A673 (cell line): ENCODE measurements around the gene LPCAT4. TPM values are rescaled to one million over a fixed set of nuclear protein-coding genes. Genes with fewer than 3 reads are reported as not detected.

Experiments
- BruUV-seq: library from RNA; stranded (reverse); fragments of 400-500 nt; replicated peaks from 2 replicates; lab custom pipeline; 2021; lab: Mats Ljungman, UMichigan
- CTCF ChIA-PET: fragments of 300-600 bp; sonication (Branson Sonifier 250); formaldehyde crosslinking; loops from one replicate; lab custom pipeline; 2022; ENCODE audit warnings: antibody characterized with exemption; lab: Charles Lee
- POLR2A ChIA-PET: fragments of 300-600 bp; sonication (Branson Sonifier 250); formaldehyde crosslinking; loops from one replicate; lab custom pipeline; 2022; ENCODE audit warnings: antibody characterized with exemption; ENCODE audit not compliant: low non-redundant PET; lab: Charles Lee
- DNase-seq: peaks from one replicate; pipeline ENCODE4 v3.0.0-alpha.2; 2015; ENCODE audit warnings: low spot score
- H3K27ac ChIP-seq: fragments of 200-600 bp; sonication (generic); 2 replicates; pipeline ENCODE4 v1.5.1; 2016; ENCODE audit warnings: mixed run types, low read depth, mild to moderate bottlenecking, mixed read lengths, antibody characterized with exemption, low read length; ENCODE audit not compliant: poor library complexity, severe bottlenecking
- H3K27me3 ChIP-seq: fragments of 200-600 bp; sonication (generic); replicated peaks from 2 replicates; pipeline ENCODE4 v1.6.1; 2017; ENCODE audit warnings: mixed run types, low read depth, mild to moderate bottlenecking, mixed read lengths, antibody characterized with exemption, low read length; ENCODE audit not compliant: insufficient read depth, poor library complexity
- H3K36me3 ChIP-seq: fragments of 200-600 bp; sonication (generic); 2 replicates; pipeline ENCODE4 v1.6.1; 2016; ENCODE audit warnings: mixed run types, mild to moderate bottlenecking, mixed read lengths, antibody characterized with exemption, low read length; ENCODE audit not compliant: insufficient read depth, poor library complexity, severe bottlenecking
- H3K4me1 ChIP-seq: fragments of 200-600 bp; sonication (generic); 2 replicates; pipeline ENCODE4 v1.6.1; 2017; ENCODE audit warnings: mixed run types, mild to moderate bottlenecking, mixed read lengths, antibody characterized with exemption, low read length; ENCODE audit not compliant: insufficient read depth, poor library complexity, severe bottlenecking
- H3K4me3 ChIP-seq: fragments of 200-600 bp; sonication (generic); 2 replicates; pipeline ENCODE4 v1.5.1; 2016; ENCODE audit warnings: low read depth, mixed run types, mild to moderate bottlenecking, mixed read lengths, low read length; ENCODE audit not compliant: poor library complexity, severe bottlenecking
- H3K9me3 ChIP-seq: fragments of 200-600 bp; sonication (generic); 2 replicates; pipeline ENCODE4 v1.6.1; 2016; ENCODE audit warnings: mixed run types, low read depth, mild to moderate bottlenecking, mixed read lengths, antibody characterized with exemption, low read length; ENCODE audit not compliant: poor library complexity, severe bottlenecking
- CTCF ChIP-seq: fragments of 300-800, 200-600 bp; sonication (generic); conservative IDR thresholded peaks from 2 replicates; pipeline ENCODE4 v1.5.1; 2017; ENCODE audit warnings: low read depth, mild to moderate bottlenecking, antibody characterized with exemption, low read length, moderate library complexity, mixed read lengths
- EZH2 ChIP-seq: fragments of 200-600 bp; sonication (generic); IDR thresholded peaks from 2 replicates; pipeline ENCODE4 v1.6.1; 2017; ENCODE audit warnings: borderline replicate concordance, low read depth, mild to moderate bottlenecking, mixed read lengths, antibody characterized with exemption, low read length; ENCODE audit not compliant: poor library complexity, severe bottlenecking
- intact Hi-C: fragments of 100-400 bp; cut with micrococcal nuclease; formaldehyde crosslinking; loops from one replicate; pipeline ENCODE4 v1.10.0; 2022; ENCODE audit not compliant: unreplicated experiment
- total RNA-seq: library from RNA; stranded (reverse); gene quantifications from 2 replicates; pipeline ENCODE4 v1.2.3, GENCODE V29; 2021

The LPCAT4 gene
- total RNA-seq, 1 experiment from 2014 or later, result 37.8 TPM

GRCh38 chr15:34359416-34359815 is 7.6 kb downstream of the LPCAT4 start:
- Histone ChIP-seq H3K36me3 (peaks cover 6% of the 10 kb centered on the region), H3K9me3 (no peaks in the 10 kb centered on the region), H3K27me3 (no peaks in the 10 kb centered on the region), H3K4me1 (no peaks in the 10 kb centered on the region), H3K27ac (no peak overlapping the region), H3K4me3 (no peak overlapping the region)
- TF ChIP-seq CTCF (no peak), EZH2 (no peak)
- CTCF ChIA-PET, result no interaction called here
- BruUV-seq, result no TSS peak
- no peak for DNase-seq
- POLR2A ChIA-PET, result no interaction called here
- intact Hi-C loops, result no loop called here

DNA sequence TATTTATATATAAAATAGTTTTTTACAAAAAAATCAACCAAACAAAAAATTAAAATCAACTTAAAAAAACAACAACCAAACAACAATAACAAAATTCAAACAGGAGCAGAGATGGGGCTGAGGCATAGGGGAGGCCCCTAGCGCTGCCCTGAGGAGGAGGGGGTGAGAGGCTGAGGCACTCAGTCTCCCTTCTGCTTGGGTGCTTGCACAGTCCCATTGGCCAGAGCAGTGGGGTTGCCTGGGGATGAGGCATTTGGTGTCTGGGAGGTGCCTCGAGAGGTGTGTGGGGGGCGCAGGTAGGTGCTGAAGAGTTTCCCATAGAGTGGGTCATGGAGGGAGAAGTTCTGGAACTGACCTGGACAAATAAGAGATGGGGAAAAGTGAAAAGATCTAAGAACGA is 8.0 kb downstream of the LPCAT4 start:
- ChIA-PET CTCF (no interaction called here), POLR2A (no interaction called here)
- Histone ChIP-seq H3K27me3 (no peaks in the 10 kb centered on the region), H3K9me3 (no peaks in the 10 kb centered on the region), H3K4me1 (no peaks in the 10 kb centered on the region), H3K36me3 (peaks cover 6% of the 10 kb centered on the region), H3K4me3 (no peak overlapping the region), H3K27ac (no peak overlapping the region)
- no peak for DNase-seq
- no peak for TF ChIP-seq EZH2
- TF ChIP-seq CTCF, result no peak
- intact Hi-C loops, result no loop called here
- BruUV-seq, result no TSS peak

GRCh38 chr15:34358367-34358766 is 8.6 kb downstream of the LPCAT4 start:
- Histone ChIP-seq H3K27ac (no peak overlapping the region), H3K4me3 (no peak overlapping the region), H3K4me1 (no peaks in the 10 kb centered on the region), H3K27me3 (no peaks in the 10 kb centered on the region), H3K36me3 (peaks cover 6% of the 10 kb centered on the region), H3K9me3 (no peaks in the 10 kb centered on the region)
- no TSS peak for BruUV-seq
- POLR2A ChIA-PET, result interaction anchor here (0.6 kb wide), 1 partner anchor 126 kb away, joined by 4 read pairs; no protein-coding TSS in a partner anchor
- CTCF ChIA-PET, result interaction anchor here (0.7 to 0.8 kb wide), 2 partner anchors 9 to 1280 kb away, joined by 4 to 11 read pairs; no protein-coding TSS in a partner anchor
- intact Hi-C loops, result no loop called here
- TF ChIP-seq CTCF, result peak; percentile 38
- no peak for TF ChIP-seq EZH2
- no peak for DNase-seq
